ENCODE results near the gene SEMA6A.

The SEMA6A gene

DNA sequence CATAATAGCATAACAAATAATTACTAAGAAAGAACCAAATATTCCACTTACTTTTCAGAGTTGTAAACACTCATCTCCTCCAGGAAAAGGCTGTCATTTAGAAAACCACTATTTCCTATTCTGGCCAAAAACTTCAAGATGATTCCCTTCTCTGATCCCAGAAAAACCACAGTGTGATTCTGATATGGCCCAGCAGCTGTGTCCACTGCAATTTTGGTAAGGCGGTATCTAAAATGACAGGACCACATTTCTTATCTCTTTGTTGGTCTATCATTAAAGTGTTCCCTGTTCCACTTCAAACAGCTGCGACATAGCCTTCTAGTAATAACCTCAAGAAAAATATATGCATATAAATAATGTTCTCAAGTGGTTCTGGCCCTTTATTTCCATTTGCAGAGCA lies 96.1 kb downstream of the SEMA6A start:
- Histone ChIP-seq H3K4me1 (ENCODE audit: control insufficient read depth, insufficient read depth, low read length, unreplicated experiment) (no peaks in the 10 kb centered on the region), H3K79me2 (ENCODE audit: control insufficient read depth, insufficient read depth, low read length, unreplicated experiment) (no peaks in the 10 kb centered on the region), H3K27me3 (ENCODE audit: insufficient read depth, low read length) (no peaks in the 10 kb centered on the region), H2AFZ (ENCODE audit: low read length, unreplicated experiment) (no peak overlapping the region), H3K4me3 (ENCODE audit: low read depth, low read length) (no peak overlapping the region), H3K36me3 (ENCODE audit: insufficient read depth, low read length) (no peaks in the 10 kb centered on the region), H3K27ac (ENCODE audit: low read depth, low read length) (no peak overlapping the region)

GRCh38 chr5:116476897-116477537 lies 97.6 kb downstream of the SEMA6A start:
- Histone ChIP-seq H3K79me2 (ENCODE audit: control insufficient read depth, insufficient read depth, low read length, unreplicated experiment) (no peaks in the 10 kb centered on the region), H3K27me3 (ENCODE audit: insufficient read depth, low read length) (no peaks in the 10 kb centered on the region), H3K4me3 (ENCODE audit: low read depth, low read length) (no peak overlapping the region), H2AFZ (ENCODE audit: low read length, unreplicated experiment) (no peak overlapping the region), H3K27ac (ENCODE audit: low read depth, low read length) (no peak overlapping the region), H3K36me3 (ENCODE audit: insufficient read depth, low read length) (no peaks in the 10 kb centered on the region), H3K4me1 (ENCODE audit: control insufficient read depth, insufficient read depth, low read length, unreplicated experiment) (no peaks in the 10 kb centered on the region)

DNA sequence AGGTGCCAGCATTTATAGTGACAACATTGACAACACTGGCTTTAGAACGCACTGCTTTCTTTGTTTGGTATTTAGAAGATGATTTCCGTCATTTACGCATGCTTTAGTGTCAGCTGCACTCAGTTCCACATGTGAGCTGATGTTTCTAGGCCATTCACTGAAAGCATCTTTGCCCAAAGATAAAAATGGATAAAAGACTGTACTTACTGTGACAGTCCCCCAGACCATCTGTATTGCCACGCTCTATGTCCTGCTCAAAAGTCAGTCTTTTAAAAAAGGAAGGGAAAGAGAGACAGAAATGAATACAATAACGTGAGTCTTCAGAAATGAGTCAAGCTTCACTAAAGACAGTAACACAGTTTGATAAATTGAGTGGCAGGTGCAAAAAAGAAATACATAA lies 99.3 kb downstream of the SEMA6A start:
- Histone ChIP-seq H3K4me1 (ENCODE audit: control insufficient read depth, insufficient read depth, low read length, unreplicated experiment) (no peaks in the 10 kb centered on the region), H3K4me3 (ENCODE audit: low read depth, low read length) (no peak overlapping the region), H2AFZ (ENCODE audit: low read length, unreplicated experiment) (no peak overlapping the region), H3K36me3 (ENCODE audit: insufficient read depth, low read length) (no peaks in the 10 kb centered on the region), H3K79me2 (ENCODE audit: control insufficient read depth, insufficient read depth, low read length, unreplicated experiment) (no peaks in the 10 kb centered on the region), H3K27ac (ENCODE audit: low read depth, low read length) (no peak overlapping the region), H3K27me3 (ENCODE audit: insufficient read depth, low read length) (no peaks in the 10 kb centered on the region)

GRCh38 chr5:116473706-116474105 lies 100.9 kb downstream of the SEMA6A start:
- Histone ChIP-seq H3K27ac (ENCODE audit: low read depth, low read length) (no peak overlapping the region), H3K36me3 (ENCODE audit: insufficient read depth, low read length) (no peaks in the 10 kb centered on the region), H3K27me3 (ENCODE audit: insufficient read depth, low read length) (no peaks in the 10 kb centered on the region), H2AFZ (ENCODE audit: low read length, unreplicated experiment) (no peak overlapping the region), H3K79me2 (ENCODE audit: control insufficient read depth, insufficient read depth, low read length, unreplicated experiment) (no peaks in the 10 kb centered on the region), H3K4me1 (ENCODE audit: control insufficient read depth, insufficient read depth, low read length, unreplicated experiment) (no peaks in the 10 kb centered on the region), H3K4me3 (ENCODE audit: low read depth, low read length) (no peak overlapping the region)

DNA sequence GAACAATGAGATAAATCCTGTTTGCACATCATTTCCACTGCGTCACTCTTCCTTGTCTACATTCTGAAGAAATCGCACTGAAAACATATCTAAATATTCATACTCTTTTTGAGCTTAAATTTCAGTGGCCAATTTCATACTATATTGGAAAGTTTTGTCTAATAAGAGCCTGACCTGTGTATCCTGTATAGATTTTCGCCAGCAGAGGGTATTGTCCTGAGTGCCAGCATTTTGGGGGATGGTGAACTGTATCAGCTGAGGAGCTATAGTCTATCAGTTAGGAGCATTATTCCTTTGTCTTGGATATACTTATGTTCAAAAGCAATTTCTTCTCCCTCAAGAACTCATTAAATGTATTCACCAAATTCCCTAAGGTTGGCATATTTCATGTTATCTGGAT lies 102.3 kb downstream of the SEMA6A start:
- Histone ChIP-seq H3K4me3 (ENCODE audit: low read depth, low read length) (no peak overlapping the region), H3K79me2 (ENCODE audit: control insufficient read depth, insufficient read depth, low read length, unreplicated experiment) (no peaks in the 10 kb centered on the region), H2AFZ (ENCODE audit: low read length, unreplicated experiment) (no peak overlapping the region), H3K36me3 (ENCODE audit: insufficient read depth, low read length) (no peaks in the 10 kb centered on the region), H3K4me1 (ENCODE audit: control insufficient read depth, insufficient read depth, low read length, unreplicated experiment) (no peaks in the 10 kb centered on the region), H3K27ac (ENCODE audit: low read depth, low read length) (no peak overlapping the region), H3K27me3 (ENCODE audit: insufficient read depth, low read length) (no peaks in the 10 kb centered on the region)

DNA sequence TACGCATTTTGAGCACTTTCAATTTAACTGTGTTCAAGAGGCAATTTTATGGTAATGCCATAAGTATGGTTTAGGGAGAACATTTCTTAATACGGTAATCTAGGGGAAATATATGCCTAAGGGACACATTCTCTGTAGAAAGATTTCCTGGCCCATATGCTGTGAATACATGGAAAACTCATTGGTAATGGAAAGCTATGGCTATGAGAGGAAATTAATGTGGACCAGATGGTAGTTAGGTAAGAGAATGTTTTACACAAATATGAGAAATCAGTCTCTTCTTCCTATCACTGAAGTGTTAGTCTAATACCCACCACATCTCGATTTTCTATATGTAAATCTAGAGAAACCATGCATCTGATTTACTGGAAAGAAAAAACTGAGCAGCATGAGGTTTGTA lies 105.0 kb downstream of the SEMA6A start:
- Histone ChIP-seq H3K4me1 (ENCODE audit: control insufficient read depth, insufficient read depth, low read length, unreplicated experiment) (no peaks in the 10 kb centered on the region), H3K27me3 (ENCODE audit: insufficient read depth, low read length) (no peaks in the 10 kb centered on the region)

DNA sequence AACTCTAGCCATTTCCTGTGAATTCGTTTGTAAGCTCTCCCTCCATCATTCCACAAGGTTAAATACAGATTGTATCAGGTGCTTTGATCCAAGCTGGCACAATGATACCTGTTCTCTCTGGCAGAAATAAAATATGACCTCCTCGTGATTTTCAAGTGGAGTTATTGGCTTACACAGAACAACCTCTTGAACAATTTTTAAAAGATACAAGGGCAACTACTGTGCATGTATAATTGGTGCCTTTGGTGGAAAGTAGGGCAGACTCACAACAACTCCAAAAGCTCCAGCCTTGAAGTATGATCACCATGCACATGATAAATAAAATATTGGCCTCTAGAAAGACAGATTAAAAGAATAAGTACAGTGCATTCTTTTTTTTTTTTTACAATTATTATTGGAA lies 106.0 kb downstream of the SEMA6A start:
- no peak overlapping the region for H2AFZ ChIP-seq (ENCODE audit: low read length, unreplicated experiment)
- no peaks in the 10 kb centered on the region for H3K79me2 ChIP-seq (ENCODE audit: control insufficient read depth, insufficient read depth, low read length, unreplicated experiment)
- no peaks in the 10 kb centered on the region for H3K4me1 ChIP-seq (ENCODE audit: control insufficient read depth, insufficient read depth, low read length, unreplicated experiment)
- no peaks in the 10 kb centered on the region for H3K36me3 ChIP-seq (ENCODE audit: insufficient read depth, low read length)
- H3K27ac ChIP-seq (ENCODE audit: low read depth, low read length): no peak overlapping the region
- H3K27me3 ChIP-seq (ENCODE audit: insufficient read depth, low read length): no peaks in the 10 kb centered on the region
- no peak overlapping the region for H3K4me3 ChIP-seq (ENCODE audit: low read depth, low read length)

More for the DNA sequence above, 105.0 kb downstream of the SEMA6A start:
- Histone ChIP-seq H2AFZ (ENCODE audit: low read length, unreplicated experiment) (no peak overlapping the region), H3K36me3 (ENCODE audit: insufficient read depth, low read length) (no peaks in the 10 kb centered on the region), H3K27ac (ENCODE audit: low read depth, low read length) (no peak overlapping the region), H3K4me3 (ENCODE audit: low read depth, low read length) (no peak overlapping the region), H3K79me2 (ENCODE audit: control insufficient read depth, insufficient read depth, low read length, unreplicated experiment) (no peaks in the 10 kb centered on the region)

- Histone ChIP-seq H3K27ac (ENCODE audit: low read depth, low read length) (no peak overlapping the region), H3K36me3 (ENCODE audit: insufficient read depth, low read length) (no peaks in the 10 kb centered on the region)
Measured at GRCh38 chr5:116467465-116467843, 107.2 kb downstream of the SEMA6A start.

GRCh38 chr5:116466727-116467464 lies 107.7 kb downstream of the SEMA6A start:
- Histone ChIP-seq H3K4me3 (ENCODE audit: low read depth, low read length) (no peak overlapping the region), H3K27ac (ENCODE audit: low read depth, low read length) (no peak overlapping the region), H3K79me2 (ENCODE audit: control insufficient read depth, insufficient read depth, low read length, unreplicated experiment) (no peaks in the 10 kb centered on the region), H2AFZ (ENCODE audit: low read length, unreplicated experiment) (no peak overlapping the region), H3K36me3 (ENCODE audit: insufficient read depth, low read length) (no peaks in the 10 kb centered on the region), H3K27me3 (ENCODE audit: insufficient read depth, low read length) (no peaks in the 10 kb centered on the region), H3K4me1 (ENCODE audit: control insufficient read depth, insufficient read depth, low read length, unreplicated experiment) (no peaks in the 10 kb centered on the region)

More at GRCh38 chr5:116467465-116467843, 107.2 kb downstream of the SEMA6A start:
- Histone ChIP-seq H3K4me1 (ENCODE audit: control insufficient read depth, insufficient read depth, low read length, unreplicated experiment) (no peaks in the 10 kb centered on the region), H3K27me3 (ENCODE audit: insufficient read depth, low read length) (no peaks in the 10 kb centered on the region), H3K79me2 (ENCODE audit: control insufficient read depth, insufficient read depth, low read length, unreplicated experiment) (no peaks in the 10 kb centered on the region), H2AFZ (ENCODE audit: low read length, unreplicated experiment) (no peak overlapping the region), H3K4me3 (ENCODE audit: low read depth, low read length) (no peak overlapping the region)

- H3K27ac ChIP-seq (ENCODE audit: low read depth, low read length): no peak overlapping the region
- H3K4me3 ChIP-seq (ENCODE audit: low read depth, low read length): no peak overlapping the region
- H3K36me3 ChIP-seq (ENCODE audit: insufficient read depth, low read length): no peaks in the 10 kb centered on the region
Measured at GRCh38 chr5:116465411-116465810, 109.2 kb downstream of the SEMA6A start.

GRCh38 chr5:116464144-116464708 lies 110.4 kb downstream of the SEMA6A start:
- H3K79me2 ChIP-seq (ENCODE audit: control insufficient read depth, insufficient read depth, low read length, unreplicated experiment): no peaks in the 10 kb centered on the region
- H2AFZ ChIP-seq (ENCODE audit: low read length, unreplicated experiment): no peak overlapping the region
- no peaks in the 10 kb centered on the region for H3K36me3 ChIP-seq (ENCODE audit: insufficient read depth, low read length)
- no peak overlapping the region for H3K27ac ChIP-seq (ENCODE audit: low read depth, low read length)
- no peaks in the 10 kb centered on the region for H3K4me1 ChIP-seq (ENCODE audit: control insufficient read depth, insufficient read depth, low read length, unreplicated experiment)
- no peak overlapping the region for H3K4me3 ChIP-seq (ENCODE audit: low read depth, low read length)
- no peaks in the 10 kb centered on the region for H3K27me3 ChIP-seq (ENCODE audit: insufficient read depth, low read length)

More at GRCh38 chr5:116465411-116465810, 109.2 kb downstream of the SEMA6A start:
- Histone ChIP-seq H3K4me1 (ENCODE audit: control insufficient read depth, insufficient read depth, low read length, unreplicated experiment) (no peaks in the 10 kb centered on the region), H3K79me2 (ENCODE audit: control insufficient read depth, insufficient read depth, low read length, unreplicated experiment) (no peaks in the 10 kb centered on the region), H2AFZ (ENCODE audit: low read length, unreplicated experiment) (no peak overlapping the region), H3K27me3 (ENCODE audit: insufficient read depth, low read length) (no peaks in the 10 kb centered on the region)
